Stimulated activated CD4-positive, alpha-beta T cell treated with anti-CD3 and anti-CD28 coated beads, Interleukin-4, amount 100 ng/mL, for 48 hours (primary cell): ENCODE measurements around the gene NEK3.
"Not testable (repeated sequence)": the region's sequence is repeated elsewhere in the genome, so short reads cannot be mapped to it uniquely, and the experiment has no call there.

Experiments
- DNase-seq, 2 donors: peaks; one replicate each; pipeline ENCODE4 v3.0.0-alpha.2; 2020; ENCODE audit warnings: low read depth in 2 of 2

Gene NEK3

GRCh38 chr13:52159159-52159982 lies at the start of gene NEK3:
NEK3 (minus strand) TSS chr13:52159597; CDS start chr13:52156191, 3,406 bp downstream.
- peak; percentile 42 to 48 for DNase-seq

- DNase-seq, result not testable (repeated sequence)
Observed at GRCh38 chr13:52208384-52208783, 49.0 kb upstream of the NEK3 start.

GRCh38 chr13:52207896-52208295 lies 48.5 kb upstream of the NEK3 start:
- DNase-seq, result not testable (repeated sequence)

- DNase-seq, result not testable (repeated sequence)
Observed at GRCh38 chr13:52207337-52207736, 47.9 kb upstream of the NEK3 start.

GRCh38 chr13:52204546-52204945 lies 45.1 kb upstream of the NEK3 start:
- DNase-seq, result not testable (repeated sequence)

- DNase-seq, result not testable (repeated sequence)
Observed at GRCh38 chr13:52203864-52204263, 44.5 kb upstream of the NEK3 start.

GRCh38 chr13:52202506-52202905 lies 43.1 kb upstream of the NEK3 start:
- DNase-seq, result not testable (repeated sequence)

- DNase-seq, result not testable (repeated sequence)
Observed at GRCh38 chr13:52201439-52202193, 42.2 kb upstream of the NEK3 start.

GRCh38 chr13:52195401-52195837 lies 36.0 kb upstream of the NEK3 start:
- peak; percentile 23 to 34 for DNase-seq

GRCh38 chr13:52194184-52194868 lies 34.9 kb upstream of the NEK3 start:
- peak; percentile 81 to 87 for DNase-seq

- not testable (repeated sequence) for DNase-seq
Observed at GRCh38 chr13:52193587-52194183, 34.3 kb upstream of the NEK3 start.

- not testable (repeated sequence) for DNase-seq
Observed at GRCh38 chr13:52187424-52188187, 28.2 kb upstream of the NEK3 start.

GRCh38 chr13:52187029-52187423 lies 27.6 kb upstream of the NEK3 start:
- DNase-seq, result no peak

GRCh38 chr13:52181316-52181954 lies 22.0 kb upstream of the NEK3 start:
- not testable (repeated sequence) for DNase-seq

GRCh38 chr13:52179925-52180324 lies 20.5 kb upstream of the NEK3 start:
- DNase-seq, result no peak

- DNase-seq, result no peak
Observed at GRCh38 chr13:52177276-52177675, 17.9 kb upstream of the NEK3 start.

GRCh38 chr13:52173970-52174369 lies 14.6 kb upstream of the NEK3 start:
- not testable (repeated sequence) for DNase-seq

- DNase-seq, result no peak
Observed at GRCh38 chr13:52173373-52173772, 14.0 kb upstream of the NEK3 start.

GRCh38 chr13:52171686-52172085 lies 12.3 kb upstream of the NEK3 start:
- not testable (repeated sequence) for DNase-seq

- DNase-seq, result not testable (repeated sequence)
Observed at GRCh38 chr13:52170828-52171391, 11.5 kb upstream of the NEK3 start.
